ENCODE measurements around the gene INSL3. TPM values are rescaled to one million over a fixed set of nuclear protein-coding genes. Genes with fewer than 3 reads are reported as not detected.

The INSL3 gene
- total and polyA plus RNA-seq, 2 of the 8 experiments (the other 6 are each of a cell fraction or from before 2014, with no cell fraction given), result 0.41 to 1.5 TPM

GRCh38 chr19:17794412-17794730 lies 26.9 kb downstream of the INSL3 start (continued):
- TF ChIP-seq HDAC6 (IDR thresholded peaks at IDR 0.05; ENCODE audit: low read depth, low read length), result no peak
- TF ChIP-seq RXRA (IDR thresholded peaks at IDR 0.05; ENCODE audit: insufficient read depth, low read depth, low read length), result no peak
- TF ChIP-seq NANOG (IDR thresholded peaks at IDR 0.05; ENCODE audit: insufficient read depth, low read depth, low read length, poor library complexity, severe bottlenecking), result no peak
- no peak for TF ChIP-seq TEAD4 (IDR thresholded peaks at IDR 0.05; ENCODE audit: low read depth, low read length)
- no peak for TF ChIP-seq FOSL1 (IDR thresholded peaks at IDR 0.05; ENCODE audit: insufficient read depth, low read depth, low read length)

Measured in H1 (cell line).